Measurements from ENCODE around the gene PRRG3. TPM values are rescaled to one million over a fixed set of nuclear protein-coding genes. Genes with fewer than 3 reads are reported as not detected.

PRRG3 gene
- total RNA-seq, 2 experiments from 2014 or later, result not detected

GRCh38 chrX:151754047-151754429 is 58.8 kb downstream of the PRRG3 start:
- ChIA-PET POLR2A (no interaction called here), CTCF (interaction anchor here (0.7 to 1.0 kb wide), 2 partner anchors 118 to 1064 kb away, joined by 3 to 4 read pairs; no protein-coding TSS in a partner anchor)
- H3K9me3 Mint-ChIP-seq, result no peaks in the 10 kb centered on the region
- H3K27ac Mint-ChIP-seq, result no peak overlapping the region
- no peak overlapping the region for H3K4me3 Mint-ChIP-seq
- H3K36me3 Mint-ChIP-seq, result no peaks in the 10 kb centered on the region
- DNase-seq, result no peak
- H3K27me3 Mint-ChIP-seq, result peaks cover 8% of the 10 kb centered on the region
- H3K4me1 Mint-ChIP-seq (ENCODE audit: low read depth), result no peaks in the 10 kb centered on the region
- intact Hi-C loops (cut with micrococcal nuclease), result loop anchor here (5.0 kb wide), 1 partner anchor 883 kb away; the partner anchor contains the start of gene GABRQ

GRCh38 chrX:151754641-151755215 is 59.5 kb downstream of the PRRG3 start:
- Mint-ChIP-seq H3K9me3 (no peaks in the 10 kb centered on the region), H3K27me3 (peaks cover 8% of the 10 kb centered on the region), H3K36me3 (no peaks in the 10 kb centered on the region), H3K4me3 (no peak overlapping the region), H3K27ac (no peak overlapping the region), H3K4me1 (ENCODE audit: low read depth) (no peaks in the 10 kb centered on the region)
- intact Hi-C loops (cut with micrococcal nuclease), result loop anchor here (5.0 kb wide), 1 partner anchor 883 kb away; the partner anchor contains the start of gene GABRQ
- CTCF ChIA-PET, result interaction anchor here (1.0 kb wide), 1 partner anchor 1063 kb away, joined by 3 read pairs; no protein-coding TSS in a partner anchor
- POLR2A ChIA-PET, result no interaction called here
- DNase-seq, result no peak

Other genes starting within 250 kb of the PRRG3 start
- not detected for gene PASD1, start 131.8 kb upstream of the PRRG3 start, total RNA-seq
- gene FATE1, start 20.6 kb downstream of the PRRG3 start, total RNA-seq, result not detected
- gene CNGA2, start 39.3 kb downstream of the PRRG3 start, total RNA-seq, result not detected
- gene MAGEA4, start 217.4 kb downstream of the PRRG3 start, total RNA-seq, result not detected

Measured in activated CD4-positive, alpha-beta memory T cell treated with anti-CD3 and anti-CD28 coated beads for 36 hours (primary cell).